ENCODE results near the gene KERA.

DNA sequence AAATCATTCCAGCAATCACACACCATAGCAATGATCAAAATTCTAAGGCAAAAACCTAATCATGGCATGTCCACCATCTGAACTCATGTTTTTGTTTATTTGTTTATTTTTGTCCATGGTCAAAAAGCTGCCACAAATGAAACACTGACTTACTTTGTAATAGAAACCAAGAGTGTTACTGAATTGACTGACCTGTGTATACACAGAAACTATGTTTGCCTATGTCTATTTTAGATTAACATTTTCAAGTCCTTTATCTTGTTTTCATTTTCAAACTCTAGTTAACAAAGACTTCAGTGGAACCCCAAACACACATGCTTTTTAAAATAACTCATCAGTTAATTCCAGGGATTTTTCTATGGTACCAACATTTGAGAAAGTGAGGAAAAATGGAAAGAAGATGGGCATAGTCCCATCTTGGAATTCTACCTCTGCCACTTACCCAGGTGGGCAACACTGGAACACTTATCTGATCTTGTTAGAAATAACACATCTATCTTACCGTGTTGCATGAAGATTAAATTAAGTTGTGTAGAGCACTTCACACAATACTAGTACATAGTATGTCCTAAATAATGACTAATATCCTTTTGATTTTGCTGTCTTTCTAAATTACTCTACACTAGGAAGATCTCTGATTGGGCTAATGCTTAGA, 47.1 kb upstream of the KERA start:
- no peak for TF ChIP-seq POLR2A (IDR thresholded peaks at IDR 0.05; ENCODE audit: low read length)
- TF ChIP-seq GATA1 (IDR thresholded peaks at IDR 0.05; ENCODE audit: low read depth, low read length): no peak

All from erythroblast (primary cell).